Smooth muscle cell (in vitro differentiated cells): Measurements from ENCODE around the gene TKTL1. TPM values are rescaled to one million over a fixed set of nuclear protein-coding genes. Genes with fewer than 3 reads are reported as not detected.

Experiments
- DNase-seq: peaks from one replicate; lab custom pipeline; 2025; ENCODE audit not compliant: unreplicated experiment; lab: John Stamatoyannopoulos, UW
- H2AFZ ChIP-seq: fragments of 200-600 bp; sonication (generic); 2 replicates; pipeline ENCODE4 v1.6.0; 2016; ENCODE audit warnings: antibody characterized with exemption, low read depth, mild to moderate bottlenecking
- H3F3A ChIP-seq: fragments of 200-600 bp; sonication (generic); 2 replicates; pipeline ENCODE4 v1.6.0; 2017; ENCODE audit warnings: antibody characterized with exemption, low read depth
- H3K27ac ChIP-seq: fragments of 200-600 bp; sonication (generic); 2 replicates; pipeline ENCODE4 v1.5.1; 2016; ENCODE audit warnings: low read depth, mild to moderate bottlenecking
- H3K27me3 ChIP-seq: fragments of 200-600 bp; sonication (generic); 2 replicates; pipeline ENCODE4 v1.6.1; 2016; ENCODE audit warnings: low read depth, mild to moderate bottlenecking
- H3K36me3 ChIP-seq: fragments of 200-600 bp; sonication (generic); 2 replicates; pipeline ENCODE4 v1.5.1; 2016; ENCODE audit warnings: low read depth
- H3K4me1 ChIP-seq: fragments of 200-600 bp; sonication (generic); 2 replicates; pipeline ENCODE4 v1.5.1; 2016; ENCODE audit warnings: low read depth
- H3K4me2 ChIP-seq: fragments of 200-600 bp; sonication (generic); 2 replicates; pipeline ENCODE4 v1.6.0; 2016; ENCODE audit warnings: mild to moderate bottlenecking
- H3K4me3 ChIP-seq: fragments of 200-600 bp; sonication (generic); 2 replicates; pipeline ENCODE4 v1.5.1; 2016; ENCODE audit warnings: mild to moderate bottlenecking
- H3K79me2 ChIP-seq: fragments of 200-600 bp; sonication (generic); 2 replicates; pipeline ENCODE4 v1.6.0; 2016; ENCODE audit warnings: low read depth, mild to moderate bottlenecking
- H3K9ac ChIP-seq: fragments of 200-600 bp; sonication (generic); 2 replicates; pipeline ENCODE4 v1.6.0; 2016; ENCODE audit warnings: low read depth
- H3K9me3 ChIP-seq: fragments of 200-600 bp; sonication (generic); replicated peaks from 2 replicates; pipeline ENCODE4 v1.5.1; 2016; ENCODE audit warnings: low read depth
- H4K20me1 ChIP-seq: fragments of 200-600 bp; sonication (generic); 2 replicates; pipeline ENCODE4 v1.6.0; 2016; ENCODE audit warnings: low read depth
- WGBS: methylation state at CpG from one replicate; pipeline ENCODE4 v1.1.7; 2016; ENCODE audit warnings: low lambda C conversion rate; 5-methylcytosine and 5-hydroxymethylcytosine counted together
- polyA plus RNA-seq: library from polyadenylated mRNA; unstranded; fragments of >200 nt; fragmentation: Nextera tagmentation; extraction: Ambion mirVana; gene quantifications from 2 replicates; pipeline ENCODE4 v1.2.1, GENCODE V29; 2016
- total RNA-seq: library from RNA; depleted of rRNA; stranded (reverse); fragments of >200 nt; gene quantifications from 2 replicates; pipeline ENCODE4 v1.2.3, GENCODE V29; 2014
- TF ChIP-seq, protein P1 (sequence below): fragments of 200-600 bp; sonication (generic); IDR thresholded peaks from 2 replicates; pipeline ENCODE4 v1.5.1; 2017; ENCODE audit warnings: borderline replicate concordance, mild to moderate bottlenecking, antibody characterized with exemption; ENCODE audit not compliant: insufficient read depth, poor library complexity, severe bottlenecking

TKTL1 gene
- total and polyA plus RNA-seq, 2 experiments from 2014 or later: not detected

DNA sequence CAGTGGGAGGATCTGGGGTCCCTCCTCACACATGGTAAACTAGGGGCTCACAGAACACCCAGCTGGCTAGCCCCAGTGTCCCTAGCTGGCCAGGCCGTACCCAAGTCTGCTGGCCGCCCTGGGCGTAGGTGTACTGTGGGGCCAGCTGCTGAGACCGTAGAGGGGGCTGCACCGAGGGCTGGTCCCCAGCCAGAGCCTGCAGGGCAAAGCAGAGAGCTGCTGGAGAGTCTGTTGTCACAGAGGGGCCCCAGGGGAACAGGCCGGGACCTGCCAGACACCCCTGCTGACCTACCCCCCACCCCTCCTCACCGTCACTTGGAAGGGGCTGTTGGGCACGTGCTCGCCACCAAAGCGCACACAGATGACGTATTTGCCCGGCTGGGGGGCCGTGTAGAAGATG lies 58.9 kb downstream of the TKTL1 start:
- DNase-seq: no peak
- Histone ChIP-seq H3K27ac (no peak overlapping the region), H3K4me1 (no peaks in the 10 kb centered on the region), H3K9ac (no peak overlapping the region), H3K27me3 (no peaks in the 10 kb centered on the region), H3K36me3 (no peaks in the 10 kb centered on the region), H3K4me3 (no peak overlapping the region), H3F3A (no peaks in the 10 kb centered on the region), H4K20me1 (peaks cover 100% of the 10 kb centered on the region), H2AFZ (no peak overlapping the region), H3K9me3 (no peaks in the 10 kb centered on the region), H3K79me2 (peaks cover 1% of the 10 kb centered on the region), H3K4me2 (no peak overlapping the region)
- WGBS: 94% methylated on average over 12 of the region's 13 CpGs
- TF ChIP-seq, protein P1, sequence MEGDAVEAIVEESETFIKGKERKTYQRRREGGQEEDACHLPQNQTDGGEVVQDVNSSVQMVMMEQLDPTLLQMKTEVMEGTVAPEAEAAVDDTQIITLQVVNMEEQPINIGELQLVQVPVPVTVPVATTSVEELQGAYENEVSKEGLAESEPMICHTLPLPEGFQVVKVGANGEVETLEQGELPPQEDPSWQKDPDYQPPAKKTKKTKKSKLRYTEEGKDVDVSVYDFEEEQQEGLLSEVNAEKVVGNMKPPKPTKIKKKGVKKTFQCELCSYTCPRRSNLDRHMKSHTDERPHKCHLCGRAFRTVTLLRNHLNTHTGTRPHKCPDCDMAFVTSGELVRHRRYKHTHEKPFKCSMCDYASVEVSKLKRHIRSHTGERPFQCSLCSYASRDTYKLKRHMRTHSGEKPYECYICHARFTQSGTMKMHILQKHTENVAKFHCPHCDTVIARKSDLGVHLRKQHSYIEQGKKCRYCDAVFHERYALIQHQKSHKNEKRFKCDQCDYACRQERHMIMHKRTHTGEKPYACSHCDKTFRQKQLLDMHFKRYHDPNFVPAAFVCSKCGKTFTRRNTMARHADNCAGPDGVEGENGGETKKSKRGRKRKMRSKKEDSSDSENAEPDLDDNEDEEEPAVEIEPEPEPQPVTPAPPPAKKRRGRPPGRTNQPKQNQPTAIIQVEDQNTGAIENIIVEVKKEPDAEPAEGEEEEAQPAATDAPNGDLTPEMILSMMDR: no peak

DNA sequence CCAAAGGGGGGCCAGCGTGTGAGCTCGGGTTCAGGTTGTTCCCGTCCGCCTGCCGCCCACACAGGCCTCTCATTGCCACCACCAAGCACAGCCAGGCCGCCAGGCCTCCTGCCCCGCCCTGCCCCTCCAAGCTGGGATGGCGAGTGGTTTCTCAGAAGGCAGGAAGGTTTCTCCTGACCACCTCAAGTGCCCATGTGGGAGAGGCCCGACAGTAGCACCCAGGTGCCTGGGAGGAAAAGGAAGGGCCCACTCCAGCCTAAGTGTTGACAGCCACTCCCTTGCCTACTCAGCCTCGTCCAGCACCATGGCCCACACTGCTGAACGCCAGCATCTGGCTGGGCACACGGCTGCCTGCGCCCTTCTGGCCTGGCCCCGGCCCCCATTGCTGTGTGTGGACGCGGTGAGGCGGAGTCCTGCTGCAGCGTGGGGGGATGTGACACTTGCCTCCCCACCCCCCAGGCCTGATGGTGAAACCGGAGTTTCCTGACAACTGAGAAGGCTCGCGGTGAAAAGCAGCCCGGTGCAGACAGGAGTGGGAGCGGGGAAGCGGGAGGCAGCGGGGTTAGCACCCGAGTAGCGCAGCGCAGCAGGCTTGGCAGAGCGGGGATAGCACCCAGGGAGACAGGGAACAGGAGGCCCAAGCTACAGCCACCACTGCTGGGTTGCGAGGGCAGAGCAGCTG lies 59.6 kb downstream of the TKTL1 start:
- Histone ChIP-seq H3K4me3 (no peak overlapping the region), H3K9ac (no peak overlapping the region), H3K9me3 (no peaks in the 10 kb centered on the region), H3F3A (no peaks in the 10 kb centered on the region), H2AFZ (no peak overlapping the region), H4K20me1 (peaks cover 100% of the 10 kb centered on the region), H3K79me2 (peaks cover 8% of the 10 kb centered on the region), H3K27me3 (no peaks in the 10 kb centered on the region), H3K4me1 (no peaks in the 10 kb centered on the region), H3K4me2 (no peak overlapping the region), H3K27ac (no peak overlapping the region), H3K36me3 (no peaks in the 10 kb centered on the region)
- 90% methylated on average over 29 of the region's 30 CpGs for WGBS
- DNase-seq: no peak
- TF ChIP-seq, protein P1: no peak

DNA sequence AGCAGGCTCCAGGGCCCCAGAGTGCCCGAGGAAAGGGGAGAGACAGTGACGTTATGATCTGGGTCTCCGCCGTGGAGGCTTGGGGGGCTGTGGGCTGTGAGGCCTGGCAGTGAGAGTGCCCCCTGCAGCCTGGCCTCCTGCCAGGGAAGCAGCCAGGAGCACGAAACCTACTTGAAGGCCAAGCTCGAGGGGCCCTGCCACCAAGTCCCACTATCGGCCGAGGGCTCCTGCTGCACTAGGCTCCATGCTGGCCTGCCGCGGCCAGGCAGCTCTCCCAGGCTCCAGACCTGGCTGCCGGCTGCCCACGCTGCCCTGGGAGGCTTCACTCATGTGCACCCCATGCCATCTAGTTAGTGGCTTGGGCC lies 60.2 kb downstream of the TKTL1 start:
- no peaks in the 10 kb centered on the region for H3F3A ChIP-seq
- H3K9me3 ChIP-seq: no peaks in the 10 kb centered on the region
- H3K4me1 ChIP-seq: no peaks in the 10 kb centered on the region
- WGBS: 92% methylated on average over 12 of the region's 12 CpGs
- H3K27ac ChIP-seq: no peak overlapping the region
- no peaks in the 10 kb centered on the region for H3K27me3 ChIP-seq
- no peak overlapping the region for H3K9ac ChIP-seq
- no peaks in the 10 kb centered on the region for H3K36me3 ChIP-seq
- H4K20me1 ChIP-seq: peaks cover 100% of the 10 kb centered on the region
- H2AFZ ChIP-seq: no peak overlapping the region
- DNase-seq: no peak
- no peak overlapping the region for H3K4me2 ChIP-seq
- H3K79me2 ChIP-seq: peaks cover 12% of the 10 kb centered on the region
- H3K4me3 ChIP-seq: no peak overlapping the region
- TF ChIP-seq, protein P1: no peak

DNA sequence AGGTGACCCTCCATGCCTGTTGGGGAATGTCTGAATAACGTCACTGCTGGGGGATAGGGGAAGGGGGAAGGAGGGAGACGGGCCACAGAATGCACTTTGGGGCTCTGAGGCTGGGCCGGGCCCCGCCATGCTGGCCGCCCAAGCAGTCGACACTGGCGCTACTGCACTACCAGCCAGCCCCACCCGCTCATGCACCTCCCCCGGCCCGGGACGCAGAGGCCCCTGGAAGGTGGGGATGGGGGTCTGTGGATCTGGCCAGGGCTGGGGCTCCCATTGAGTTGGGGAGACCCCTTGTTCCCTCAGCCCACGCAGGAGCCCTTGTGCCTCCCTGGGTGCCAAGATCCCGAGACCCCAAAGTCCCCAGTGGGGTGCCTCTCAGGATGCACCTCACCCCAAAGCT lies 61.0 kb downstream of the TKTL1 start:
- WGBS: 82% methylated on average over 7 of the region's 13 CpGs
- no peak overlapping the region for H3K9ac ChIP-seq
- H3K36me3 ChIP-seq: no peaks in the 10 kb centered on the region
- H3K27ac ChIP-seq: no peak overlapping the region
- no peak overlapping the region for H3K4me3 ChIP-seq
- H3K27me3 ChIP-seq: no peaks in the 10 kb centered on the region
- H3K79me2 ChIP-seq: peaks cover 12% of the 10 kb centered on the region
- H3K9me3 ChIP-seq: no peaks in the 10 kb centered on the region
- no peak for DNase-seq
- no peaks in the 10 kb centered on the region for H3K4me1 ChIP-seq
- no peak overlapping the region for H2AFZ ChIP-seq
- no peaks in the 10 kb centered on the region for H3F3A ChIP-seq
- TF ChIP-seq, protein P1: no peak
- peaks cover 100% of the 10 kb centered on the region for H4K20me1 ChIP-seq
- no peak overlapping the region for H3K4me2 ChIP-seq
